DMS114 treated with DMSO at 0.1 percent for 48 hours (cell line): ENCODE data around the gene ETFDH.
A peak's percentile ranks its signal among the peaks of the same experiment; 100 is the strongest.
"Not testable (repeated sequence)": the region's sequence is repeated elsewhere in the genome, so short reads cannot be mapped to it uniquely, and the experiment has no call there.

Experiments used
- DNase-seq: peaks from one replicate; lab custom pipeline; 2025; ENCODE audit not compliant: unreplicated experiment; lab: John Stamatoyannopoulos, UW

The ETFDH gene

DNA sequence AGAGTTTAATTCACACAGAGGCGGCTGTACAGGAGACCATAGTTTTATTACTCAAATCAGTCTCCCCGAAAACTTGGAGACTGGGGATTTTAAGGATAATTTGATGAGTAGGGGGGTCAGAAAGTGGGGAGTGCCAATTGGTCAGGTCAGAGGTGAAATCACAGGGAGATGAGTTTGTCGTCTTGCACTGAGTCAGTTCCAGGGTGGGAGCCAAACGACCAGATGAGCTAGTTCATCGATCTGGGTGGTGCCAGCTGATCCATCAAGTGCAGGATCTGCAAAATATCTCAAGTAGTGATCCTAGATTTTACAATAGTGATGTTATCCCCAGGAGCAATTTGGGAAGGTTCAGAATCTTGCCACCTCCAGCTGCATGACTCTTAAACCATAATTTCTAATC is 4.0 kb downstream of the ETFDH start:
- DNase-seq, result no peak

- DNase-seq, result no peak
Measured at GRCh38 chr4:158678767-158679166, 6.7 kb downstream of the ETFDH start.

DNA sequence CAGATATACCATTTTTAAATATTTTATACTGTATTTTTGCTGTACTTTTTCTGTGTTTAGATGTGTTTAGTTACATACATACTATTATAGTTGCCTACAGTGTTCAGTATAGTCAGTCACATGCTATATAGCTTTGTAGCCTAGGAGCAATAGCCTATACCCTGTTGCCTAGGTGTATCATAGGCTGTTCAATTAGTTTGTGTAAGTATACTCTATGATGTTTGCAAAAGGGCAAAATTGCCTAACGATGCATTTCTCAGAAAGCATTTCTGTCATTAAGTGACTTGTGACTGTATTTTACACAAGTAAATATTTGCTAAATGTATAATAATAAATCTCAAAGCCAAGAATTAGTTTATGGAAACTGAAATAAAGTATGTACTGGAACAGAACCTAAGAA is 9.5 kb downstream of the ETFDH start:
- DNase-seq, result no peak

- DNase-seq, result no peak
Measured at GRCh38 chr4:158682066-158682465, 10.0 kb downstream of the ETFDH start.

GRCh38 chr4:158688813-158689212 is 16.7 kb downstream of the ETFDH start:
- DNase-seq, result no peak

GRCh38 chr4:158704274-158704673 is 32.2 kb downstream of the ETFDH start:
- DNase-seq, result no peak

DNA sequence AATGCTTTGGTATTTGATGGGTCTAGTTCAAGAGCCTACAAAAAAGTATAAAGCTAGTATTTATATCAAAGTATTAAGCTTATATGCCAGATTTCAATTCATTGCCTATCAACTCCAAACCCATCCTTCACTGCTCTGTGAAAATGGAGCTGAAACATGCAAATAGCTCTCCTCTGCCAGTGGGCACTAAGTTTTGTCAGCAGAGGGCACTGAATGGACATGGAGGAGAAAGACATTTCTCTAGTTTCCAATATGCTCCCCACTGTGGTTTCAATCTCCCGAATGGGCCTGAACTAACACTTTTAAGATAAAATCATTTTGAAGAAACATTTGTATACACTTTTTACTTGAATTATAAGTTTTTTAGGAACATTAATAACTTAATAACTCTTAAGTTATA is 38.7 kb downstream of the ETFDH start:
- DNase-seq, result peak; percentile 14

- DNase-seq, result not testable (repeated sequence)
Measured at GRCh38 chr4:158712622-158713021, 40.5 kb downstream of the ETFDH start.

- no peak for DNase-seq
Measured at GRCh38 chr4:158714937-158715336, 42.8 kb downstream of the ETFDH start.

GRCh38 chr4:158715802-158716201 is 43.7 kb downstream of the ETFDH start:
- DNase-seq, result no peak

GRCh38 chr4:158721680-158722079 is 49.6 kb downstream of the ETFDH start:
- no peak for DNase-seq

- DNase-seq, result no peak
Measured at GRCh38 chr4:158722291-158722916, 50.3 kb downstream of the ETFDH start.

DNA sequence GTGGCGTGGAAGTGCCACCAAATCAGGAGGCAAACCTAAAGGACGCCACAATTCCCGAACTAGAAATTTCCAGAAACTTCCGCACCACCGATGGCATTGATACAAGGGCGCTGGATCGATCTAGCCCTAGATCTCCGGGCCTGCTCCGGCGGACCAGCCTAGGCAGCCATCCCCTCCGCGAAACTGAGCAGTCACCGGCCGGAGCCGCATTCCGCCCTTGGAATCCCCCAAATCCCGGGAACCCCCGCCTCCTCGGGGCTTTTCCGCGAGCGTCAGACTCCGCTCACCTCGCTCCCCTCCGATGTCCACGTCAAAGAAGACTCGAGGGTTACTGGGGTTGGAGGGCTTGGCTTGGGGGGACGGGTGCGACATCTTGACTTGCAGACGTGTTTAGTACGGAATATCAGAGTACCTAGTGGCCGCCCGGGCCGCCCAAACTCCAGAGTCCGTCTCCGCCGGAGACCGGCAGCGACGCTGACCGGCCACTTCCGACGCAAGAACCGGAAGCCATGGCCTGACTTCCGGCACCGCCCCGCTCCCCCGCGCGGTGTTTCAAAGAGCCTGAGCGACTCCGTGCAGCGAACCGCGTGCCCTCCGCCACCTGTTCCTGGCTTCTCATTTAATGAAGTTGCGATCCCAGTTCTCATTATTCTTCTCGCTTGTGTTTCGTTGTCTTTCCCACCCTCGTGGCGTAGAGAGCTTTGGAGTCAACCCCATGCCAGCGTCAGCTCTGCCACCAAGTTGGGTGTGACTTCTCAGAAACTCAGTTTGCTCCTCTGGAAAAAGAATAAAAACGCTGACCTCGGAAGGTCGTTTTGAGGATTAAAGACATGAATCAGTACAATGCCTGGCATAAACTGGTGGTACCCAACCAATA is 51.1 kb downstream of the ETFDH start, which contains the start of gene PPID:
TSS of gene PPID (minus strand) at position 480 of the 877 bp plus-strand sequence. CDS start at position 372, 108 bp downstream.
- peak; percentile 72 for DNase-seq

DNA sequence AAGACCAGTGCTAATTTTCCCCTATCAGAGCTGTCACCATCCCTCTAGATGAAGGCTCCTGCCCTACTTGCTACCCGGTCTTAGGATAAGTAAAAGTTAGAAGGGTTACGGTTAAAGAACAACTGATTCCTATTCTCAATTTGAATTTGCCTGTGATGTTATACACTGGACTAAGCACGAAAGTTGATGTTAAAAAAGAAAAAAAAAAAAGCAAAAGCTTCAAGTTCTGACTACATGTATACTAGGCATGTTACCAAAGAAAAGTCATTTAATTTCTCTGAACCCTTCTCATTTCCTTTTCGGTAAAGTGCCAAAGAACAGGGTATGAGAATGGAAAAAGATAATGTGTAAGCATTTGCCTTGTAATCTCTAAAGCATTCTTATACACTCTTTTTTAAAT is 52.5 kb downstream of the ETFDH start:
- no peak for DNase-seq

- DNase-seq, result no peak
Measured at GRCh38 chr4:158726633-158727032, 54.5 kb downstream of the ETFDH start.

- DNase-seq, result no peak
Measured at GRCh38 chr4:158728236-158728635, 56.1 kb downstream of the ETFDH start.

DNA sequence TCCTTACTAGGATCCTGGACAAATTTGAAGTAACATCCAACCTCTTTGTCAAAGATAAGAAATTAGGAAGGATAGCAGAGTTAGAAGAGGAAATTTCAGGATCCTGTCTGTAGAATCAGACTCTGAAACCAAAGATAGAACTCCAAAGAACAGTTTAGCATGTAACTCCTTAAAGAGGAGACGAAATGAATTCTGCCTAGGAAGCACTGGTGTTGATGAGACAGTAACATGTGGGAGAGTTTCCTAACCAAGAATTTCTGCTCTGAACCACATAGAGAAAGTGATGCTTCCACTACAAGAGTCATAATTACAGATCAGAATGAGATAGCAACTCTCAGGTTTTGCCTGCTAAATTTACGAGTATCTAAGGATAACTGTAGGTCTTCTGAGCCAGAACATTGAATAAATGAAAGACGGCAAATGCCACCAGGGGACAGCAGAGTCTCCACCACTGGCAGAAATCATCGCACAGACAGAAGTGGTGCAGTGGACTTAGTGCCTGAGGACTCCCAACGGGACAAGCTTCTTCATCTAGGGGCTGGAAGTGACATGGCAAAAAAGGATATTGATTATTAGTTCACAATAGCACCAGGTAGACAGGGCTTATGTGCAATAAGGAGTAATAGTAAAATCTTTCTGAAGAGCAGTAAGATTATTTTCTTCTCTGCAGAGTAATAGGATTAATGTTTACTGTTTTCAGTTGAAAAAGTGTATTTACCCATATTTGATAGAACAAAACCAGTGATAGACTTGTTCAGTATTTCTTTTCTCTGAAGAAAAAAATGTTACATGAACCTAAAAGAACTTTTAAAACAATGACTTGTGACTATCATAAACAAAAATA is 57.8 kb downstream of the ETFDH start:
- DNase-seq, result peak; percentile 59

DNA sequence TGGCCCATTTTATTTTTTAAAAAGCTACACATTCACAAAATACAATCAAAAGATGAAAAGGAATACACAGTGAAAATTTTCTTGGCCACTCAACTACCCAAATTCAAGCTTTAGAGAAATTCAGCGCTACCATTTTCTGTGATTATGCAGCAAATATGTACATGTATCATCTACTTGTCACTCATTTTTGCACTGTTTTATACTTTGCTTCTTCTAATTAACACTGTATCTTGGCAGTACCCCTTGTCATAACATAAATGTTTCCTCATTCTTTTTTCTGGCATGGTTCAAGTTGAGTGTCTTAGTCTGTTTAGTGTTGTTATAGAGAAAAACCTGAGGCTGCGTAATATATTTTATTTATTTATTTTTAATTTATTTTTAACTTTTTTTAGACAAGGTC is 66.8 kb downstream of the ETFDH start:
- DNase-seq, result no peak

GRCh38 chr4:158739600-158739999 is 67.5 kb downstream of the ETFDH start:
- DNase-seq, result no peak

DNA sequence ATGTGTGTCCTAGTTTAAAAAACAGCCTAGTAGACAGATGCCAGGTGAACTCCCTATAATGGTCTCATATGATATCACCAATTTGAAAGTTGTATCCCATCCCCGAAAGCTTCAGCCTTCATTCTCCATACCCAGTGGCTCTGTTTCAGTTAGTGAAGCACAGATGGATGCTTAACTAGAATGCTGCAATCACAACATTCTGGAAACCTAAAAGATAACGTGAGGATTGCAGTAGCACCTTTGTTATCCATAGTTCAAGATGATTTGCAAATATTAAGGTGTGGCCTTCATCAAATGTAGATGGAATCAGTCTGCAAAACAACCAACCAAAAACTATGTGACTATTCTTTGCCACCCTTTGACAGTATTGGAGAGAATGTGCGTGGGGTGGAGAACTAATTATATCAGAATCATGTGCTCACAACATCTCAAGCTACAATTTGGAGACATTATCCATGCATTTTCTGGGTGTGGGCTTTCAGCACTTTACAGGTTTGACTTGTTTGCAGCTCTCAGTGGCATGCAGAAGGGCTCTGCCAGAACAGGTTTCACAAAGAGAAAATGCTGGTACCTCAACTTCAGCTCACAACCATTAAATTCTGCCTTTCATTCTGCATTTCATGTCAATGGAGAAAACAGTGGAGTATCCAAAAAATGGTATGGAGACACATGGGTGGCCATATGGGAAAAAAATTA is 69.4 kb downstream of the ETFDH start:
- no peak for DNase-seq

DNA sequence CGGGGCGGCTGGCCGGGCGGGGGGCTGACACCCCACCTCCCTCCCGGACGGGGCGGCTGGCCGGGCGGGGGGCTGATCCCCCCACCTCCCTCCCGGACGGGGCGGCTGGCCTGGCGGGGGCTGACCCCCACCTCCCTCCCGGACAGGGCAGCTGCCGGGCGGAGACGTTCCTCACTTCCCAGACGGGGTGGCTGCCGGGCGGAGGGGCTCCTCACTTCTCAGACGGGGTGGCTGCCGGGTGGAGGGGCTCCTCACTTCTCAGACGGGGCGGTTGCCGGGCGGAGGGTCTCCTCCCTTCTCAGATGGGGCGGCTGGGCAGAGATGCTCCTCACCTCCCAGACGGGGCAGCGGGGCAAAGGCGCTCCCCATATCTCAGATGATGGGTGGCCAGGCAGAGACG is 74.4 kb downstream of the ETFDH start:
- DNase-seq, result not testable (repeated sequence)
